ENCODE results near the gene VDR.

The VDR gene

DNA sequence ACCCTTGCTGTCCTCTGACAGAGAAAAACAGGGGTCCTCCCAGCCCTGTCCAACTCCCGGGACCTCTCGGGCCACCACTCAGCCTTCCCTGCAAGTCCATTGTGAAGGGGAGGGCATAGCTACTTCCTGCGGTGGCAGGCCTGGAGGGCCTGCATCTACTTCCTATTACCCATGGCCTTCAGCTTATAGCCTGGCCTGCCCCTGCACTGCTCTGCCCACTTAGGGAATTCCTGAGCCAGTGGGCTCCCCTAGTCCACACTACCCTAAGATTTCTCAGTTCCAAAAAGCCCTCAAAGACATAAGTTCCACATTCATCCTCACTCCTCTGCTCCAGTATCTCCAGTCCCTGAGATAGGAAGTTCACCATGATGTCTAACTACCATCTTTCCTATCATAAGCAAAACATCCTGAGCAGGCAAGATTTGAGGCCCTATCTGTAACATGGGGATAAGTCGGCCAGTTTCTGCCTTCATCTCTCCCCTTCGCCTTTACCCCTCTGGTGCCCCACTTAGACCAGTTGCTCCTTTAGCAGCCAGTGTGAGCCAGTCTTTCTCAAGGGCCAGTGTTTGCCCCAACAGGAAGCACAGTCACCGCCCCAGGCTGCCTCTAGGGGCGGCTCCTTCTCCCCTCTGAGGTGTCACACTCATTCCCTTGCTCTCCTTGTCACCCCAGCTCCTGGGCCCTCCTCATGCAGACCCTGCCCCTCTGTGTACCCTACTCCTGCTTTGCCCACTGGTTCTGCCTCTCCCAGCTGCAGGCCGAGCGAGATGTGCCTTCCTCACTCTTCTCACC, 96.0 kb downstream of the VDR start:
- DNase-seq, result peak; percentile 55

DNA sequence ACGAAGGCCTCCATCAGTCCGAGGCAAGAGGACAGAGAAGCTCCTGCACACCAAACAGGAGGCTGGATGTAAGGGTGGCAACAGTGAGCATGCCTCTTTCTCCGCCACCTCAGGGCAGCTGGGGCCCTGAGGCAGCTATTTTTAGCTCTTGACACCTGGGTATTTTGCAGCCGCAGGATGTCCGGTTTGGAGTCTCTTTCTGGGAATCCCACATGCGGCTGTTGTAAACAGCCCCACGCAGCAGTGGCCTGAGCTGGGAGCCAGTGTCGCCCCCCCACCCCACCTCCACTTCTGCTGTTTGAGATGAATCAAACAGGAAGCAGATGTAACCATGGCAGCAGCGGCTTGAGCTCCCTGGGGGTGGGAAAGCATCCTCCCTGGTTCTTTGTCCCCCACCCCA, 96.7 kb downstream of the VDR start:
- peak; percentile 78 for DNase-seq

DNA sequence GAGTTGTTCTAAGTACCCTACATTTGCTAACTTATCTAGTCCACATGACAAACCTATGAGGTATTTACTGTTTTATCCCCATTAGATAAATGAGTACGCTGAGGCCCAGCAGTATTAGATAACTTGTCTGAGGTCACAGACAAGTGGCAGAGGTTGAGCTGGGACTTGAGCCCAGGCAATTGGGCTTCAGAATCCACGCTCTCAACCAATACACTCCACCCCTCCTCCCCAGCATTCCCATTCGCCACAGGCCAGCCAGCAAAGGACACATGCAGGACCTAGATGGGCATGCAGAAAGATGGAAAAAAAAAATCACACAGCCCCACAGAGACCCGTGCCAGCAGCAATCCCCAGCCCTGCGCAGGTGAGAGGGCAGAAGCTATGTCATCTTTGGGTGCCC, 97.5 kb downstream of the VDR start:
- DNase-seq, result no peak

DNA sequence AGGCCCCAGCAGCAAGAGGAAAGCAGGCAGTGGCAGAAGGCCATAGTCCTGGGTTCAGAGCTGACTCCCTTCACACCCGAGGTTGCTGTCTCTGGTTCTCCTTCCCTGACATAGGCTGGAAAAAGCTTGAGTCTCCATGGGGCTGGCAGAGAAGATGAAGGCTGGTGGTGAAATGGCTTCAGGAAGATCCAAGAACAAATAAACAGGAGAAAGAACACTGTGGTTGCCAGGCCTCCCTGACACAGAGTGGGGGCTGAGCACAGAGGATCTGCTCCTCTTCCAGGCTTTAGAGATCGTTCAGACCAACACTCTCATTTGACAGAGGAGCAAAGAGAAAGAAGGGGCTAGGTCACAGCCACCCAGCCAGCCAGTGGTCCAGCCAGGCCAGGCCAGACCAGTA, 99.4 kb downstream of the VDR start:
- no peak for DNase-seq

DNA sequence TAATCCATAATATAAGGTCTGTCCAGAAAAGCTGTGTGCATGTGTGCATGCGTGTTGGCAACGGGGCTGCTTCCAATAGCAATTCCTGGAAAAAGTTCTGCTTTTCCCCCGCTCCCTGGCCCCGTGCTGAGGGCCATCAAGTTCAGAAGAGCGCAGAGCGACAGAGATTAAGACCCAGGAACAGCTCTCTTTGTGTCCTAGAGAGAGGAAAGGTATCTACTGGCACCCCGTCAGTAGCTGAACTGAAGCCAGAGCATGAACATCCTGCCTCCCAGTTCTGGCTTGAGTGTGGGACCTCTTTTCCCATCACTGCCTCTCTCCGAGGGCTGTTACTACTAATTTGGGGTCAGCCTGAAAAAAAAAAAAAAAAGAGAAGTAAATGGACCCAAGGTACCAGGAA, 100.6 kb downstream of the VDR start:
- DNase-seq, result no peak

DNA sequence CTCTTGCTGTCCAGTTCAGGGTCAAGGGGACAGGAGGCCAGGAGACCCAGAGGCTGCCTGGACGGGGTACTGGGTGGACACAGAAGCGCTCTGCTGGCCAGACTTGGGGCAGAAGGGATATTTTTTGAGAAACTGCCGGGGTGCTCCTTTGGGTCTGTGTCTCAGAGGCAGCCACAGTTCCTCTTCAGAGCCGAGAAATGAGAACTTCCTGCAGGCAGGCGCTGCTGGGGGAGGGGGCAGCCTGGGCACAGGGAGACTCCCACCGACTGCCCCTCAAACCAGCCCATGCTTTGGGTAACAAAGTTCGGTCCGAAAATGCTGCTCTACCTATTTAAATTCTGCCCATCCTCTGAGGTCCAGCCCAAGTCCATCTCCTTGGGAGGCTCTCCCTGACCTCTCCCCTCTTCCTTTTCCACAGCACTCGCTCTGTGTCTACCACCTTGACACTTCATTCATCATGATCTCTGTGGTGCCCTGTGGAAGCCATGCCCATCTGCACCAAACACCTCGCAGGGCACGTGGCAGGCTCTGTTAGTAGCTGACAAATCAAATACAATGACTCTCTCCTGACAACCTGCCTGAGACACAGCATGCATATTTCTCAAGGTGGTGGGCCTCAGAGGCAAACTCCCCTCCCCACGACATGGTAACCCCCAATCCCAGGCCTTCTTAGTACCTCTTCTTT, 101.5 kb downstream of the VDR start:
- no peak for DNase-seq

DNA sequence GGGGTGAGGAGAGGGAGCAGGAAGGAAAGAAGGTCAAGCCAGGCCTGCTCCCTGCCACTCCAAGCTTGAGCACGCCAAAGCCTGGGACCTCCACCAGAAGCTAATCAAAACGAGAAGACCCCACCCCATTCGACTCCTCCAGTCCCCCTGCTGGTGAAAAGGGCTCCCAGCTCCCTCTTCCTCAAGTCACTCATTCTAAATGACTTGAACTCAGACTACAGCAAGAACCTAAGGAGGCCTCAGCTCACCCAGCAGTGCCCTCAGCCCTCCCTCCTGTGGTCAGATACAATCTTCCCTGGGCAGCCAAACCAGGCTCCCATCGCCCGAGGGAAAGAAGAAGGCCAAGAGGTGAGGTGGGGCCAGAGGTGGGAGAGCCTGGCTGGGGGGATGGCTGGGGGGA, 102.5 kb downstream of the VDR start:
- DNase-seq, result no peak

DNA sequence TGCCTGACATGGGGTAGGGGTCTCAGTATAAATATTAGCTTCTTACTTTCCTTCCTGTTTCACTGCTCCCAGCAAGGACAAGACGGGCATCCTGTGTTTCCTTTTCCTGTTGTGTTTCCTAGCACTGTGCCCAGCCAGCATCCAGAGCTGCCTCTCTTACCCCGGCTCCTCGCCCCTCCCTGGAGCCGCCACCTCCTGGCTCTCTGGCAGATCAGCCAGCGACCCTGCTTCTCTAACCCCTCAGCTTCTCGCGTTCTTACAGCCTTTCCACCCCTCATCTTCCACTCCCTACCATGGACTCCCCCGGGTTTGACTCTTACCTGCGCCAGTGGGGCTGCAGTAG, 102.9 kb downstream of the VDR start:
- no peak for DNase-seq

DNA sequence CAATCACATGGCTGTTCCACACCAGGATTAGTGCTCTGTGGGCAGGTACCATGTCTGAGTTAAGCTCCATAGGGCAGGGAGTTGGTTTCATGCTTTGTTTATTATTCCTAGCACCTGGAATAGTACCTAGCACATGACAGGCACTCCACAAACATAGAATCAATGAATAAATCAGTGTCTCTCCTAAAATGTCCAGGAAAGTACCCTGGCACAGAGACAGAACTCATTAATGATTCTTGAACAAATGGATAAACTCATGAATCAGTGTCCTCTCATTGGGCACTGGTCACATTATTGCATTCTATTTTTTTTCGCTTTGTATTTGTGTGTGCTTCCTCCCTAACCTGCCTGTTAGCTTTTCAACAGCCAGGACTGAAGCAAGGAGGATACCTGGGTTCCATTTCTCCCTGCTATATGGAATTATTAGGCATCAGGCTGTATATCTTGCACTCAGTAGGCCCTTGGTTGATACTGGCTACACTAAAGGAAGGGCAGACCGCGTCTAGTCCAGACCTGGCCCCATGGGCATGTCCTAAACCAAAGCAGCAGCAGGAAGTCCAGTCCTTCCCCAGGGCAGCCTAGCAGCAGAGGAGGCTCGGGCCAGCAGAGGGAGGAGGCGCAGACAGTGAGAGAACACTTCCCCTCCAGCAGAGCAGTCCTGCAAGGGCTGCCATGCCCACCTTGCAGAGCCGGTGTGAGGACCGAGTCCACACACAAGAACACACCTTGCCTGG, 103.5 kb downstream of the VDR start:
- DNase-seq, result no peak

DNA sequence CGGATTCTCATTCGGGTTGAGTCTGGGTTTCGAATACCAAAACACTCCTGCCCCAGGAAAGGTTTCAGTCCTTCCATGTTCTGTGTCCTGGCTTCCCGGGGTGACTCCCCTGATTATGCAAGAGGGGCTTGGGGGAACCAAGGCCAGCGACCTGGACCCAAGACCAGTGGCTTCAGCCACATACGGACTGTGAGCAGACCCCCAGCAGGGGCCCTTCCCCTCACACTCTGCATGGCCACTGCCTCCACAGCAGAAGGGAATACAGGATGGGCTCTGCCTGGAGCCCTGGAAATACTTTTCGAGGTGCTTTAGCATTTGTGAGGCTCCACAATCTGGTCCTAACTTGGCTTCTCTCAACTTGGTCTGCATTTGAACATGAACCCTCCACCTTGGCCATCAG, 104.2 kb downstream of the VDR start:
- no peak for DNase-seq

DNA sequence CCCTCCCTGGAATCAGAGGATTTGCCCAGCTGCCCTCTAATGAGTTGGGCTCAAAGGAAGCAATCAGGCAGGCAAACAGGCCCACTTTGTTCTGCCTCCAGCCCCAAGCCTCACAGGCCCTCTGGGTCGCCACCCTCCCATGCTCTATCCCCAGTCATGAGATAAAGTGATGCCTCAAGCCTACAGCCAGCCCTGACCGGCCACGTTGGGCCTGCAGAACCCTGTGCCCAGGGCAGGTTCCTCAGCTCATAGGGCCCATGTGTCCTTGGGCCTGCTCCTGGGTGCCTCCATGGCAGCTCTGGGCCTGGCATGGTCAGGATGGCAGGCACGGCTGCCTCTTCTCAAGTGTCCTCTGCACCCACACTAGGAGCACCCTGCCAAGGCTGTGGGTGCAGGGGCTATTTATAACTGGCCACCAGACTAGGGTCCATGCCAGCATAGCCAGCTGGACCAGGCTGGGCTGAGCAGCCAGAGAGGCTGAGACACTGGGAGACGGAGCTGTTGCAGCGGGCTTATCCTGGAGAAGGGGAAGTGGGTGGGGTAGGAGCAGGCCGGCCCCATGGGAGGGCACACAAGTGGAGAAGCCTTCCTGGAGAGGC, 105.3 kb downstream of the VDR start:
- DNase-seq, result no peak

DNA sequence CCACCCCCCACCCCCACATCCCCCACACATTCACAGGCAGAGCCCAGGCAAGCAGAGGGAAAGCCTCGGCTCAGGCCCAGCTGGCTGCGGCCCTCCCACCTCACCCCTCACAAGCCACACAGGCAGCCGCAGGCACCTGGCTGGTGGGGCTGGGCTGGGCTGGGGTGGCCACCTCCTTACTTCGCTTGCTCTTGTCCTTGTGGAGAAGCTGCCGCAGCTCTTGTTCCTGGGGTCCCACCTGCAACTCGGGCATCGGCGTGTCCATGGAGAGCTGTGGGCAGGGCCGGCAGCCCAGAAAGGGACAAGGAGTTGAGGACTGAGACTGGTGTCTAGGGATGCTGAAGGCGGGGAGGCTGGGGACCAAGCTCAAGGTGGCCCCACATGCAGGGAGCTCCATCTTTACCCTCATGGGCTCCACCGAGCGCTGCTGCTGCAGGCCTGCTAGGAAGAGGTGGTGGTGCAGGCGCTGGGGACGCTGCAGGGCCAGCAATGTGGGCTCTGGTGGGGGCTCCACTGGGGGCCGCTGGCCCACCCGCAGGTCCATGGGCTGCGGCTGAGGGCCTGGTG, 106.3 kb downstream of the VDR start:
- no peak for DNase-seq

DNA sequence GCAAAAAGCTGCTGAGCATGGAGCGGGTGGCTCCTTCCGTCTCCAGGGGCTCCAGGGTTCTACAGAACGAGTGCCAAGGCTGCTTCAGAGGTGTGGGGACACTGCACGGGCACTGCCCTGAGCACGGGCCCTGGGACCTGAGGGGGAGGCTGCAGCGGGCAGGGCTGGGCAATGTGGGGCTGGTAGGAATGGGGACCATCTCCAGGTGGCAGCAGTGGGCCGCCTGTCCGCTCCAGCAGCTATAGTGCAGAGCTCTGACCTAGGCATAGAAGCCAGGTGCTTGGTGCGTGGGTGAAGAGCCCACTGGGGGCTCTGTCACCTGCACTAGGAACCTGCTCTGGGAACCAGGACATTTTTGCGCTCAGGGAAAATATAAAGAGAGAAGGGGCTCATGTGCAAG, 107.4 kb downstream of the VDR start:
- DNase-seq, result peak; percentile 64

DNA sequence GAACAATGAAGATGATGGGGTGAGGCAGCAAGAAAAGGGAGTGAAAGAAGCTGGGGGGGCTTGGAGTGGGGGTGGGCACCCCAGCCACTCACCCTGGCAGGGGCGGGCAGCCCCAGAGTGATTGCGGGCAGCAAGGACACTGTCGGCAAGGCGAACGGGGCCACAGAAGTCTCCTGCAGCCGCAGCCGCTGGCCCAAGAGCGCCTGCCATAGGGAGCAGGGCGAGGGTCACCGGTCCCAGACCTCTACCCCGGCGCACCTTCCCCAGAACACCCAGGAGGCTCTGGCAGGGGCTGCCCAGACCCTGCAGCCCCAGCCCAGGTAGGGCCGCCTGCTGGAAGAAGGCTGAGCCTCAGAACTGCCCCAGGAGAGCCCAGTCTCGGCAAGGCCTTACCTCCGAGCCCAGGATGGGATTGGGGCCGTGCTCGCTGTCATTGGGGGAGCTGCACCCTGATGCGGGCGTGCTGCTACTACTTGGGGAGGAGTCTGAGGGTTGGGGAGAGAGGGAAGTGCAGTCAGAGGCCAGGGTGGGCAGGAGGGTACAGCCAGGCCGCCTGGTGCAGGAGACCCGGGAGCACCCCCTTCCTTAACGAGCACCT, 108.9 kb downstream of the VDR start:
- DNase-seq, result no peak

DNA sequence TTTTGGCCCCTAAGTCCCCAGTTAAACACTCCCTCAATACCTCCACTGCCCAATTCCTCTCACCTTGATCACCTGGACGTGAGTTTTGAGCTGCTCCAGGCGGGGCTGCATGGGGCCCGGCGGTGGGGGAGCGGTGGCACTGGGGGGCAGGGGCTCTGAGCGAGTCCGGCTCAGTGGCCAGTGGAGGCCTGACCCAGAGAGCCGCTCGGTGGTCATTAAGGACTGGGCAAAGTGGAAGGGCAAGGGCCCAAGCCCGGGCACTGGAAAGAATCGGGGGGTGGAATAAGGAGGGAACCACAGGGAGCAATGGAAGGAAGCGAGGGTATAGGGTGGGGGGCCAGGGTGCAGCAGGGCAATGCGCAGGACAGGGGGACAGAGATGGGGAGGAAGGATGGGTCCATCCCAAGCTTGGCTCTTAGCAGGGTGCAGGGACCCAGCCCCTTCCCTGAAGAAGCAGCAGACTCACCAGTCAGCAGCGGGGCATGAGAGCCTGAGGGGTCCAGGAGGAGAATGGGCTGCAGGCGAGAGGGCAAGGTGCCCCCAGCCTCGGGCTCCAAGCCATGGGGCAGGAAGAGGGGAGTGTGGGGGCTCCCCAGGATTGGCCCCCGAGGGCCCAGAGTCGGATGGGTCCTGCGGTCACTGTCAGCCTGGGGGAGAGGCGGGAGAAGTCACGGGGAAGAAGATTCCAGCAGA, 109.5 kb downstream of the VDR start:
- no peak for DNase-seq

DNA sequence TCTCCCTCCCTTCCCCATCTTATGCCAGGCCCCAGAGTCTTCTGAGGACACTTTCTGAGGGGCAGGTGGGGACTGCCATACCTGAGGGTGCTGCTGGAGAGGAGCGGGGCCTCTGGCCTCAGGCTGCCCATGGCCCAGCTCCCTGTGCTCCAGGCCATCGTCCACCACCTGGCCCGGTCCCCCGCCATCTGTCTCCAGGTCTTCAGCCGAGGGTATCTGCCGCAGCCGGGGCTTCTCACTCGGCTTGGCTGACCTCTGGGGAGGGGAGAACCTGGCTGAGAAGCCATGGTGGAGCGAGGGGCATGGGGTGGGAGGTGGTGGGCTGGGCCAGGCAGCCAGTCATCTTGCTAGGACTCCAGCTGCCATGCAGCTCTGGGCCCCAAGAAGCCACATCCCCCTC, 110.1 kb downstream of the VDR start:
- no peak for DNase-seq

DNA sequence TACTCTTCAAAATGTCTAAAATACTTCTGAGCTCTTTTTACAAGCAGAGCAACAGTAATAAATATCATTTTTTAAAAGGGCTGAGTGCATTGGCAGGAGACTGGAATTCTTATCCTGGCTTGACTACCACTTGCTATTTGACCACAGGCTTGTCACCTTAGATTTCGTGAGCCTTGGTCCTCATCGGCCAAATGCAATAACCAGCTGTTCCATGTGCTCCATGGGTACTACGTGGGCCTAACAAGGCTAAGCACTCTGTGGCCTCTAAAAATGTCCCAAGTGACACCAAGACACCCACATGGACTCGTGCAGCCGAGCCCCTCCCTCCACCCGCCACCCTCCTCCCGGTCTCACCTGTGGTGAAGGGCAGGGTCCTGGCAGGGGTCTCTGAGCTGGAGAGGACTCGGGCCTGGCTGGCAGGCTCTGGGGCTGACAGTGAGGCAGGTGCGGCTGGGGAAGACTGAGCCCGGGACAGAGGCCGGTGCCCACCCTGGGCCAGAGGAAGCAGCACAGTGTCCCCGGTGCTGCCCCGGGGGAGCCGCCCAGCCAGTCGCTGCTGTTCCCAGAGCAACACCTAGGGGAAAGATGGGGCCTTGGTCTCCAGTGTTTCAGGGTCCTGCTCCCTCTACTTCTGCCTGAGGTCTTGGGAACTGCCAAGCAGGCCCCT, 111.6 kb downstream of the VDR start:
- DNase-seq, result no peak

DNA sequence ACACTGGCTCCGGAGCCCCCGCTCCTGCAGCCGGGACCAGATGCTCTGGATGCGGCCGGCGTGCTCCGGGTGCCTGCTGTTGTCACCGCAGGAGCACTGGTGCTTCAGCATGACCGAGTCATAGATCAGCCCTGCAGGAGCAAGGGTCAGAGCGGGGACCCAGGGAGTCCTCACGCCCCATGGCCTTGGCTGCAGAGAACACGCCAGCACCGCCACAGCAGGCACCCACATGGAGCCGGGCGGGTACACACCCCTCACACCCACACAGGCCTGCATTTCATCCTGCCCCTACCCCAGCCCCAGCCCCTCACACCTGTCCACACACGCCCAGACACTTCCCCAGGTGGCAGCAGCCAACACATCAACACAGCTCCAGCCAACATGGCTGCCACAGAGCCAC, 112.9 kb downstream of the VDR start:
- DNase-seq, result no peak
